Lower lobe of right lung (tissue), 2 donors: Measurements from ENCODE around the gene GGCT. TPM values are rescaled to one million over a fixed set of nuclear protein-coding genes. Genes with fewer than 3 reads are reported as not detected.

ENCODE experiments used
- ATAC-seq, 2 donors: fragments of 200-7000 bp; cut with Tn5 transposase; one replicate each; pipeline ENCODE4 v1.9.1; 2020 to 2022; ENCODE audit warnings: mild to moderate bottlenecking in 2 of 2, moderate library complexity in 2 of 2
- DNase-seq: peaks from one replicate; pipeline ENCODE4 v3.0.0-alpha.2; 2020
- H3K27ac ChIP-seq: fragments of 200-600 bp; one replicate; pipeline ENCODE4 v1.8.0; 2022
- H3K27me3 ChIP-seq: fragments of 200-600 bp; one replicate; pipeline ENCODE4 v1.8.0; 2022; ENCODE audit warnings: low read depth
- H3K36me3 ChIP-seq: fragments of 200-600 bp; one replicate; pipeline ENCODE4 v1.8.0; 2022; ENCODE audit warnings: mild to moderate bottlenecking
- H3K4me1 ChIP-seq: fragments of 200-600 bp; one replicate; pipeline ENCODE4 v1.8.0; 2022
- H3K4me3 ChIP-seq: fragments of 200-600 bp; one replicate; pipeline ENCODE4 v1.8.0; 2022; ENCODE audit warnings: mild to moderate bottlenecking
- H3K9me3 ChIP-seq: fragments of 200-600 bp; one replicate; pipeline ENCODE4 v1.8.0; 2022
- CTCF ChIP-seq: fragments of 200-600 bp; IDR thresholded peaks from one replicate; pipeline ENCODE4 v1.8.0; 2022; ENCODE audit warnings: antibody characterized with exemption, mild to moderate bottlenecking
- intact Hi-C: fragments of 100-400 bp; cut with DNase I; formaldehyde crosslinking; loops from one replicate; pipeline ENCODE4 v1.11.0; 2022
- total RNA-seq: library from RNA; stranded (reverse); fragmentation: NEBNext Ultra II Directional; extraction: Animal tissue kit (Norgen Biotek cat#: 25700); gene quantifications from one replicate; pipeline ENCODE4 v1.2.1, GENCODE V29; 2021
- donor health status: DM: no; HTN: yes; CAD: no; lungs with severe emphysema.

The GGCT gene
- total RNA-seq, 1 donor from 2014 or later: 28.8 TPM

- Histone ChIP-seq H3K36me3 (no peaks in the 10 kb centered on the region), H3K4me3 (no peak overlapping the region), H3K9me3 (no peaks in the 10 kb centered on the region), H3K4me1 (peaks cover 3% of the 10 kb centered on the region), H3K27me3 (no peaks in the 10 kb centered on the region), H3K27ac (no peak overlapping the region)
- intact Hi-C loops: no loop called here
- ATAC-seq (no peak), DNase-seq (no peak)
- TF ChIP-seq CTCF: no peak
Measured at GRCh38 chr7:30514776-30515175, 10.1 kb upstream of the GGCT start.

DNA sequence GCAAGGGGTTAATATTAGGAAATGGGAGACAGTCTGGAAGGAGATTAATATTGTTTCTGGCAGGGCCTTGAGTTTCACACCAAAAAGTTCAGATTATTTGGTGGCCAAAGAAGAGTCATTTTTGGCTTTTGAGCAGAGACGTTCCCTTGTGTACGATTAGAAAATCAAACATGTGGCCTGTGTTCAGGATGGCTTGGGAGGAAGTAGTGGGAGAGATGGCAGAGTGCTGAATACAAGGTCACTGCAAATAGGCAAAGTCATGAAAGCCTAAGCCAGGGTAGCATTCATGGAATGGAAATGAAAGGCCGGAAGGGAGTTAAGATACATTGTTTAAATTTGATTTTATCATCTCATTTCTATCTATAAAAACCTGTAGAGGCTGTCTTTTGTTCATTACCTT is 9.5 kb upstream of the GGCT start:
- no peak for TF ChIP-seq CTCF
- no peaks in the 10 kb centered on the region for H3K9me3 ChIP-seq
- H3K27ac ChIP-seq: no peak overlapping the region
- no peaks in the 10 kb centered on the region for H3K27me3 ChIP-seq
- no peaks in the 10 kb centered on the region for H3K36me3 ChIP-seq
- H3K4me3 ChIP-seq: no peak overlapping the region
- H3K4me1 ChIP-seq: peaks cover 8% of the 10 kb centered on the region
- DNase-seq (no peak), ATAC-seq (no peak)
- intact Hi-C loops: no loop called here

DNA sequence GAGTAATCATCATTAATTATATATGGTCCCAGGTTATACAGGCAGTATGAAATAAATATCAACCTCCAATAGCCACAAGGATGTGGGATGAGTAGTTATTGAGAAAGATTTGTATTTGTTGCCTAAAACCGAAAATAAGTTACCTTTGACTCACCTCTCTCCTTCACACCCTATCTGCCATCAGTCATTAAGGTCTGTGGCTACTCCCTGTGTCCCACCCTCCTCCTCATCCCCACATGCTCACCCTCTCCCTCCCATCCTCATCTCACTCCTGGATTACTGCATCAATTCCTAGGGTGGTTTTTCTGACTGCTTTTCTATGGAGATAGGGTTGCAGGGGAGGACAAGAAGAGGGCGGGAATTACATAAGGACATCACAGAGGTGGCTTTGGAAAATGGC is 9.1 kb upstream of the GGCT start:
- Histone ChIP-seq H3K27ac (no peak overlapping the region), H3K27me3 (no peaks in the 10 kb centered on the region), H3K4me3 (no peak overlapping the region), H3K9me3 (no peaks in the 10 kb centered on the region), H3K36me3 (no peaks in the 10 kb centered on the region), H3K4me1 (peaks cover 8% of the 10 kb centered on the region)
- no peak for TF ChIP-seq CTCF
- DNase-seq (no peak), ATAC-seq (no peak)
- intact Hi-C loops: no loop called here

DNA sequence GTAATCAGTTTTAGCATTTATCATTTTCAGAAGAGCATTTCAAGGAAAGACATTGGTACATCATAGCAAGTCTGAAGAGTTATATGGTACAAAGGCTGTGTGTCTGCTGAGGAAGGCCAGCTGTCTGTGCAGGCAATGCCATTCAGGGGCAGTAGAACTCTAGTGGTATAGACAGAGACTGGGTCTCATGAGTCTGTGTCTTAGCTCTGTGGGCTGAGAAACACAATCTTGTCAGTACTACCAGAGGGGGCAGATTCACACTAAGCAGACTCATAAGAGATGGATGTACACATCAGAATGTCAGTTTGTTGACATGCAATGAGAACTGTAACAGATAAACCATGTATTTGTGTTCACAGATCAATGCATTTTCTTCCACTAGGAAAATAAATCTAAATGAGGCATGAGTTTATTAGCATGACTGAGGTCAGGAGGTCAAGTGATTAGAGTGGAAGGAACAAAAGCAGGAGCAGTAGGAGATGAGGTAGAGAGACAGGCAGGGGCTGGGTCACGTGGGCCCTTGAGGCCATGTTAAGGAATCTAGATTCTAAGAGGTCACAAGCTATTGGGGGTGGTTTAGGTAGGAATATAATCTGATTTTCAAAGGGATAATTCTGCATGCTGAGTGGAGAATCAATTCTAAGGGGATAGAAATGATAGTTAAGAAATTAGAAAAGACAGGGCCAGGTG is 7.5 kb upstream of the GGCT start:
- no peak for DNase-seq
- Histone ChIP-seq H3K4me1 (peaks cover 8% of the 10 kb centered on the region), H3K27ac (no peak overlapping the region), H3K4me3 (no peak overlapping the region), H3K27me3 (no peaks in the 10 kb centered on the region), H3K9me3 (no peaks in the 10 kb centered on the region), H3K36me3 (no peaks in the 10 kb centered on the region)
- no peak for TF ChIP-seq CTCF
- intact Hi-C loops: no loop called here
- ATAC-seq: no peak

DNA sequence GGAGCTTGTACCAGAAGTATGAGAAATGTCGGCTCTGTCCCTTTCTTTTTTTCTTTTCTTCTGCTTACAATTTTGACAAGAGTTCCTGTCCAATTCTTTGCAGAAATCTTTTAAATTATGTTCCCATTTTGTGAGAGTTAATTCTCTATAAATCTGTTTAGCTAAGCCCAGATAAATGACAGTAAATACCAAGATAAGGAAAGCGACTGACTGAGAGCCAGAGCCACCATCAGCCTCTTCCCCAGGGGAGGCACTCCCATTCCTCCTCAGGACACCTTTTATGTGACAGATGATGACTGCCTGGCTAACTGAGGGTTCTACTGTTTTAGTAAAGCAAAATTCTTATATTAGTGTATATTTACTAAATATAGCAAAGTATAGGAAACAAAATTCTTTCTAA is 6.9 kb upstream of the GGCT start:
- intact Hi-C loops: no loop called here

More for the DNA sequence above, 6.9 kb upstream of the GGCT start:
- no peak for DNase-seq
- no peak overlapping the region for H3K4me3 ChIP-seq
- no peak for TF ChIP-seq CTCF
- no peaks in the 10 kb centered on the region for H3K36me3 ChIP-seq
- peaks cover 8% of the 10 kb centered on the region for H3K4me1 ChIP-seq
- H3K27ac ChIP-seq: no peak overlapping the region
- no peaks in the 10 kb centered on the region for H3K27me3 ChIP-seq
- no peak for ATAC-seq
- H3K9me3 ChIP-seq: no peaks in the 10 kb centered on the region
